ENCODE results near the gene CDK18.

- no peak for TF ChIP-seq CTCF (IDR thresholded peaks at IDR 0.05; ENCODE audit: insufficient read depth, low read depth, low read length)
- TF ChIP-seq EZH2 (IDR thresholded peaks at IDR 0.05; ENCODE audit: insufficient read depth, low read length): no peak
Observed at GRCh38 chr1:205476648-205477047, 27.8 kb upstream of the CDK18 start.

All from astrocyte (in vitro differentiated cells and primary cell).